Erythroblast (primary cell): ENCODE measurements around the gene SBF2.

Source experiments
- GATA1 ChIP-seq: IDR thresholded peaks from 2 replicates; pipeline ENCODE4 v1.6.1; 2011; ENCODE audit warnings: low read depth, mild to moderate bottlenecking, control low read depth, low read length, moderate library complexity
- POLR2A ChIP-seq: IDR thresholded peaks from 2 replicates; pipeline ENCODE4 v1.6.1; 2011; ENCODE audit warnings: mild to moderate bottlenecking, low read length

DNA sequence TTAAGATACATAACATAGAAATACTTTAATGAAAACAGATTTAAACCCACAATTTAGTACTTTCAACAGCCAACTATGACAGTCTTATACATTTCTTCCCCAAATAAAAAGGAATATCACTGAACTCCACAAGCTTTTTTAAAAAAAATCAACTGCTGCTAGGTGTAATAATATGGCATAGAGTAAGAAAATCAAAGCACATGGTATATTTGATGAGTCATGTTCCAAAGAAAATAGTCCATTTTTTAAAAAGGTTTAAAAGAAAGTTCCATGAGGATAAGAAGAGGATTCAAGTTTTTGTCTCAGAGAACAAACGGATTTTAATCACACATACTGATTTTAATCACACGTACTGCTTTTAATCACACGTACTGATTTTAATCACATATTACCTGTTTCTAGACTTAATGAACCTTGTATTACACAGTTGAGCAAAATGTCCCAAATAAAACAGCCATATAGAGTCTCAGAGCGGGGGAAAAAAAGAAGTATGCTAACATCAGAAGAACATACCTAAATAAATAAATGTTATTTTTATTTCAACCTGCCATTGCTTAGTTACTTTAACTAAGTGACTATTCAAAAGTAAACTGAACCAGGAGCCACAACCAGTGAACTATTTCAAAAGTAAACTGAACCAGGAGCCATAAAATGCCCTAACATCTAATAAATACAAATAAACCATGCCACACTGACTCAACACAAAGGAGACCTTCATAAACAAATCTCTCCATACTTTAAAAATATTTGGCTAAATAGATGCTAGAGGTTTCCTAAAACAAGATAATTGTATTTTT lies 198.4 kb downstream of the SBF2 start:
- TF ChIP-seq POLR2A (no peak), GATA1 (no peak)
